IMR-90 (cell line): ENCODE measurements around the gene STAU1. TPM values are rescaled to one million over a fixed set of nuclear protein-coding genes. Genes with fewer than 3 reads are reported as not detected.

ENCODE experiments used
- ATAC-seq: fragments of 200-7000 bp; cut with Tn5 transposase; 2 replicates; pipeline ENCODE4 v1.9.1; 2020; ENCODE audit warnings: low read depth, mild to moderate bottlenecking, moderate library complexity
- BruUV-seq: library from RNA; stranded (reverse); fragments of 400-500 nt; replicated peaks from 2 replicates; lab custom pipeline; 2021; lab: Mats Ljungman, UMichigan
- CTCF ChIA-PET: fragments of 300-600 bp; formaldehyde crosslinking; extraction: SDS; loops from one replicate; lab custom pipeline; 2021; ENCODE audit warnings: antibody characterized with exemption; lab: Yijun Ruan, JAX
- POLR2A ChIA-PET: fragments of 300-600 bp; sonication (Branson Sonifier 250); formaldehyde crosslinking; loops from one replicate; lab custom pipeline; 2022; ENCODE audit warnings: antibody characterized with exemption; ENCODE audit not compliant: unreplicated experiment; lab: Charles Lee
- DNase-seq: peaks from one replicate; pipeline ENCODE4 v3.0.0; 2013
- H2AFZ ChIP-seq: replicated peaks from 2 replicates; pipeline ENCODE3; 2013; ENCODE audit warnings: low read length, mild to moderate bottlenecking; ENCODE audit not compliant: poor library complexity
- H2AK5ac ChIP-seq: 2 replicates; pipeline ENCODE4 v1.6.1; 2013; ENCODE audit warnings: low read depth, low read length, inconsistent platforms
- H2AK9ac ChIP-seq: replicated peaks from 2 replicates; pipeline ENCODE3; 2013; ENCODE audit warnings: mild to moderate bottlenecking, low read depth, low read length, moderate library complexity; ENCODE audit not compliant: poor library complexity
- H2BK120ac ChIP-seq: 2 replicates; pipeline ENCODE4 v1.6.1; 2013; ENCODE audit warnings: low read depth, low read length, inconsistent platforms
- H2BK15ac ChIP-seq: 3 replicates; pipeline ENCODE4 v1.6.1; 2013; ENCODE audit warnings: low read depth, low read length, inconsistent platforms
- H2BK20ac ChIP-seq: 2 replicates; pipeline ENCODE4 v1.6.1; 2013; ENCODE audit warnings: low read depth, mild to moderate bottlenecking, inconsistent platforms, low read length, moderate library complexity
- H2BK5ac ChIP-seq: 2 replicates; pipeline ENCODE4 v1.6.1; 2013; ENCODE audit warnings: mild to moderate bottlenecking, low read depth, low read length, inconsistent platforms; ENCODE audit not compliant: poor library complexity, severe bottlenecking
- H3K14ac ChIP-seq: replicated peaks from 2 replicates; pipeline ENCODE4 v1.6.1; 2013; ENCODE audit warnings: low read depth, low read length, inconsistent platforms
- H3K18ac ChIP-seq: 2 replicates; pipeline ENCODE4 v1.6.1; 2013; ENCODE audit warnings: low read depth, low read length, control low read depth
- H3K23ac ChIP-seq: 2 replicates; pipeline ENCODE4 v1.6.1; 2013; ENCODE audit warnings: low read depth, low read length, inconsistent platforms
- H3K27ac ChIP-seq: 2 replicates; pipeline ENCODE4 v1.5.1; 2013; ENCODE audit warnings: mild to moderate bottlenecking, control low read depth, low read length; ENCODE audit not compliant: insufficient read depth
- H3K27me3 ChIP-seq: 2 replicates; pipeline ENCODE4 v1.6.1; 2013; ENCODE audit warnings: low read length; ENCODE audit not compliant: control insufficient read depth, insufficient read depth
- H3K36me3 ChIP-seq: 2 replicates; pipeline ENCODE4 v1.6.1; 2013; ENCODE audit warnings: low read length, mixed read lengths; ENCODE audit not compliant: control insufficient read depth, insufficient read depth
- H3K4ac ChIP-seq: 2 replicates; pipeline ENCODE4 v1.6.1; 2013; ENCODE audit warnings: low read depth, low read length, inconsistent platforms
- H3K4me1 ChIP-seq: 2 replicates; pipeline ENCODE4 v1.6.1; 2013; ENCODE audit warnings: low read length, mixed read lengths; ENCODE audit not compliant: control insufficient read depth, insufficient read depth
- H3K4me2 ChIP-seq: 2 replicates; pipeline ENCODE4 v1.6.1; 2013; ENCODE audit warnings: low read depth, mild to moderate bottlenecking, control low read depth, low read length, moderate library complexity
- H3K4me3 ChIP-seq: 2 replicates; pipeline ENCODE4 v1.5.1; 2013; ENCODE audit warnings: low read depth, mild to moderate bottlenecking, control low read depth, low read length, moderate library complexity; ENCODE audit not compliant: insufficient read depth
- H3K56ac ChIP-seq: 2 replicates; pipeline ENCODE4 v1.6.1; 2013; ENCODE audit warnings: low read length, inconsistent platforms; ENCODE audit not compliant: insufficient read depth; ENCODE audit errors: extremely low read depth
- H3K79me1 ChIP-seq, 2 experiments: 2 replicates each; pipeline ENCODE4 v1.6.1; 2013; ENCODE audit warnings: low read length in 2 of 2, inconsistent platforms in 1 of 2, low read depth in 1 of 2
- H3K9ac ChIP-seq: 2 replicates; pipeline ENCODE4 v1.6.1; 2013; ENCODE audit warnings: low read depth, low read length, control low read depth
- H3K9me1 ChIP-seq: 2 replicates; pipeline ENCODE4 v1.6.1; 2013; ENCODE audit warnings: low read length, inconsistent platforms; ENCODE audit not compliant: insufficient read depth
- H3K9me3 ChIP-seq: 2 replicates; pipeline ENCODE4 v1.6.1; 2013; ENCODE audit warnings: low read length; ENCODE audit not compliant: control insufficient read depth, insufficient read depth
- H4K20me1 ChIP-seq: 2 replicates; pipeline ENCODE4 v1.6.1; 2013; ENCODE audit warnings: low read length, inconsistent platforms; ENCODE audit not compliant: insufficient read depth
- H4K5ac ChIP-seq: 2 replicates; pipeline ENCODE4 v1.6.1; 2013; ENCODE audit warnings: mild to moderate bottlenecking, low read depth, low read length, control low read depth
- H4K8ac ChIP-seq, 2 experiments: 2 replicates each; pipeline ENCODE4 v1.6.1; 2013; ENCODE audit warnings: low read depth in 2 of 2, low read length in 2 of 2, control low read depth in 1 of 2, inconsistent platforms in 1 of 2
- H4K91ac ChIP-seq: 2 replicates; pipeline ENCODE4 v1.6.1; 2013; ENCODE audit warnings: low read depth, low read length, inconsistent platforms; ENCODE audit not compliant: insufficient read depth
- BHLHE40 ChIP-seq: fragments of 150-350 bp; IDR thresholded peaks from 2 replicates; pipeline ENCODE4 v1.6.1; 2016; ENCODE audit warnings: mild to moderate bottlenecking, low read depth, low read length
- RFX5 ChIP-seq: IDR thresholded peaks from 2 replicates; pipeline ENCODE4 v1.8.0; 2012; ENCODE audit warnings: low read depth, mild to moderate bottlenecking, low read length, moderate library complexity
- USF2 ChIP-seq: fragments of 150-350 bp; IDR thresholded peaks from 2 replicates; pipeline ENCODE4 v1.6.1; 2017; ENCODE audit warnings: mild to moderate bottlenecking, antibody characterized with exemption, low read length, low read depth
- WGBS, 2 experiments: methylation state at CpG; one replicate each; pipeline versions ENCODE4 v1.1.5 to v1.1.7; 2013; ENCODE audit warnings: missing lambda C conversion rate in 2 of 2; ENCODE audit not compliant: insufficient read length in 1 of 2; ENCODE audit errors: extremely low coverage in 2 of 2; 5-methylcytosine and 5-hydroxymethylcytosine counted together
- dilution Hi-C: fragments of 300-500 bp; cut with HindIII; formaldehyde crosslinking; loops from one replicate; pipeline ENCODE4 v1.14.3; 2018; ENCODE audit warnings: low sequenced_read_pairs; ENCODE audit not compliant: unreplicated experiment
- in situ Hi-C: fragments of 300-500 bp; cut with MboI; formaldehyde crosslinking; loops from 3 replicates; pipeline ENCODE4 v1.14.3; 2019; ENCODE audit warnings: low sequenced_read_pairs, inconsistent platforms, mixed read lengths
- intact Hi-C: fragments of 100-400 bp; cut with micrococcal nuclease; formaldehyde crosslinking; loops from 2 replicates; pipeline ENCODE4 v1.10.0; 2022
- polyA plus RNA-seq, 3 experiments: library from polyadenylated mRNA; depleted of rRNA; stranded (reverse); fragments of >200 nt; gene quantifications; 2 replicates each; pipeline ENCODE4 v1.2.3, GENCODE V29; 2012; ENCODE audit warnings: low replicate concordance in 1 of 3
- total RNA-seq: library from RNA; depleted of rRNA; stranded (reverse); fragments of >200 nt; gene quantifications from 2 replicates; pipeline ENCODE4 v1.2.3, GENCODE V29; 2012

STAU1 gene
- total and polyA plus RNA-seq, 2 of the 4 experiments (the other 2 are of a cell fraction), result 35.3 to 50.3 TPM

GRCh38 chr20:49215232-49215631 is 27.1 kb upstream of the STAU1 start:
- WGBS, 2 experiments, result 67% methylated on average over 1 of the region's 3 CpGs; no CpG with 5 or more reads in 1 of the 2 experiments
- no peak overlapping the region for H3K4ac ChIP-seq
- no peak overlapping the region for H3K18ac ChIP-seq
- H3K23ac ChIP-seq, result no peak overlapping the region
- peaks cover 1% of the 10 kb centered on the region; the same call in 1 of the 2 replicates for H3K4me1 ChIP-seq
- no peaks in the 10 kb centered on the region for H4K20me1 ChIP-seq
- H3K36me3 ChIP-seq, result no peaks in the 10 kb centered on the region
- in situ Hi-C loops, result loop anchor here (5.0 kb wide), 1 partner anchor 83 kb away; no protein-coding TSS in a partner anchor
- H3K27ac ChIP-seq, result no peak overlapping the region
- no peak overlapping the region for H2AFZ ChIP-seq
- no peak overlapping the region for H3K56ac ChIP-seq
- H2BK5ac ChIP-seq, result no peak overlapping the region
- ChIA-PET POLR2A (no interaction called here), CTCF (no interaction called here)
- no peak overlapping the region for H3K4me3 ChIP-seq
- H2AK5ac ChIP-seq, result no peak overlapping the region
- peaks cover 8 to 13% of the 10 kb centered on the region in 2 experiments; a peak in 3 of 4 replicates for H3K79me1 ChIP-seq
- dilution Hi-C loops, result no loop called here
- H3K9me1 ChIP-seq, result no peaks in the 10 kb centered on the region
- intact Hi-C loops, result loop anchor here (5.0 kb wide), 1 partner anchor 573 kb away; no protein-coding TSS in a partner anchor
- H2BK15ac ChIP-seq, result no peak overlapping the region
- H3K9me3 ChIP-seq, result peaks cover 2% of the 10 kb centered on the region; the same call in 1 of the 2 replicates
- no peak overlapping the region for H2AK9ac ChIP-seq
- H2BK20ac ChIP-seq, result no peak overlapping the region
- no peak overlapping the region for H4K5ac ChIP-seq
- DNase-seq (no peak), ATAC-seq (no peak)
- no TSS peak for BruUV-seq
- H2BK120ac ChIP-seq, result no peak overlapping the region
- H3K27me3 ChIP-seq, result no peaks in the 10 kb centered on the region
- H3K4me2 ChIP-seq, result no peak overlapping the region
- no peak overlapping the region for H3K9ac ChIP-seq
- no peak overlapping the region for H4K8ac ChIP-seq
- H3K14ac ChIP-seq, result no peak overlapping the region
- H4K91ac ChIP-seq, result no peak overlapping the region
- TF ChIP-seq RFX5, result no peak
- no peak for TF ChIP-seq USF2
- TF ChIP-seq BHLHE40, result no peak
